Measurements from ENCODE around the gene TOX3.

The TOX3 gene

DNA sequence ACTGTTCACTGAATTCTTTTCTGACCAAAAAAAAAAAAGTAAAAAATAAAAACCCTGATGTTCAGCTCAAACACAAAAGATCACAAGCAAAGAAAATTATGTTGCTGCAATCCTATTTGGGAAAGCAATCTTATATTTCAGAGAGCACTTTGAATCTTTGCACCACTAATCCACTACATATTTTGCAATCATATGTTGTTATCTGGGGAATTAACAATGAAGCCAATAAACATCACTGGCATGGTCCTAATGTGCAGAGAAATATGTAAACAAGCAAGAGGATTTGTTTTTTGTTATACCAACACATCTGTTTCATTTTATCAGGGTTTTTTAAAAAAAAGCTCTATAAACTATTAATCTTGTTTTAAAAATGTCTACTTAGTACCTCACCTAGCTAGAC, 84.1 kb downstream of the TOX3 start:
- Histone ChIP-seq H3K56ac (ENCODE audit: low read length) (no peak overlapping the region), H3K4me3 (ENCODE audit: low read length) (no peak overlapping the region), H3K4me2 (ENCODE audit: low read length) (no peak overlapping the region), H4K5ac (ENCODE audit: low read length) (no peak overlapping the region), H3K79me2 (ENCODE audit: control insufficient read depth, insufficient read depth, low read length) (no peaks in the 10 kb centered on the region), H4K8ac (ENCODE audit: low read depth, low read length) (no peak overlapping the region), H2BK5ac (ENCODE audit: low read length) (no peak overlapping the region), H3K18ac (ENCODE audit: low read length) (no peak overlapping the region), H3K4ac (ENCODE audit: low read depth, low read length) (no peak overlapping the region), H3K27me3 (ENCODE audit: insufficient read depth, low read length, poor library complexity) (no peaks in the 10 kb centered on the region), H3K27ac (ENCODE audit: low read depth, low read length) (no peak overlapping the region), H2BK120ac (ENCODE audit: low read depth, low read length) (no peak overlapping the region), H2AK5ac (ENCODE audit: low read length) (no peak overlapping the region), H3K79me1 (ENCODE audit: low read length) (no peaks in the 10 kb centered on the region), H3K36me3 (ENCODE audit: control insufficient read depth, insufficient read depth, low read length) (no peaks in the 10 kb centered on the region), H3K4me1 (ENCODE audit: control insufficient read depth, low read depth, low read length) (no peaks in the 10 kb centered on the region), H2BK15ac (replicated peaks; ENCODE audit: low read depth) (no peak overlapping the region), H3K9ac (ENCODE audit: low read length) (no peak overlapping the region), H3K23ac (ENCODE audit: low read length) (no peak overlapping the region)
- no peak for DNase-seq

- Histone ChIP-seq H3K36me3 (ENCODE audit: control insufficient read depth, insufficient read depth, low read length) (no peaks in the 10 kb centered on the region), H3K79me1 (ENCODE audit: low read length) (no peaks in the 10 kb centered on the region), H3K18ac (ENCODE audit: low read length) (no peak overlapping the region), H2BK120ac (ENCODE audit: low read depth, low read length) (no peak overlapping the region), H3K4me2 (ENCODE audit: low read length) (no peak overlapping the region), H3K23ac (ENCODE audit: low read length) (no peak overlapping the region), H2BK15ac (replicated peaks; ENCODE audit: low read depth) (no peak overlapping the region), H3K9ac (ENCODE audit: low read length) (no peak overlapping the region), H3K56ac (ENCODE audit: low read length) (no peak overlapping the region), H4K5ac (ENCODE audit: low read length) (no peak overlapping the region), H2AK5ac (ENCODE audit: low read length) (no peak overlapping the region), H3K27me3 (ENCODE audit: insufficient read depth, low read length, poor library complexity) (no peaks in the 10 kb centered on the region), H3K79me2 (ENCODE audit: control insufficient read depth, insufficient read depth, low read length) (no peaks in the 10 kb centered on the region), H3K4me3 (ENCODE audit: low read length) (no peak overlapping the region), H2BK5ac (ENCODE audit: low read length) (no peak overlapping the region), H3K27ac (ENCODE audit: low read depth, low read length) (no peak overlapping the region), H4K8ac (ENCODE audit: low read depth, low read length) (no peak overlapping the region), H3K4ac (ENCODE audit: low read depth, low read length) (no peak overlapping the region), H3K4me1 (ENCODE audit: control insufficient read depth, low read depth, low read length) (no peaks in the 10 kb centered on the region)
- DNase-seq, result no peak
- no CpG with 5 or more reads among the region's 1 CpG for WGBS (ENCODE audit: extremely low coverage, insufficient coverage, low lambda C conversion rate)
Observed at GRCh38 chr16:52460639-52461178, 86.2 kb downstream of the TOX3 start.

DNA sequence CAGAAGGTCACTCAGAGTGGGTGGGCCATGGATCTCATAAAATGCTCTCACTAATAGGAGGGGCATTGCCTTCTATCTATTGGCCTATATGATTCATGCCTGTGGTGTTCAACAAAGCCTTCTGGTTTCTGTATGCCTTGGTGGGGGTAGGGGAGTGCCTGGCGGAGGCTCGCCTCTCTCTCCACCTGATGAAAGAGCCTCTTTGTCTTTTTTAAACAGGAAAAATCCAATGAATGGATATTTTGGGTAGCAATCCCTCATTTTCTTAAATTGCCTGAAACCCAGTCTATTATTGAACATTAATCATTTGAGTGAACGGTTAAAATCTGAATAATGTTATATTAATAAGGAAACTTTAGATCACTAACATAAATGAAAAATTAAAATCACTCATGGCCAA, 90.6 kb downstream of the TOX3 start:
- Histone ChIP-seq H2BK15ac (replicated peaks; ENCODE audit: low read depth) (no peak overlapping the region), H2BK120ac (ENCODE audit: low read depth, low read length) (no peak overlapping the region), H2AK5ac (ENCODE audit: low read length) (no peak overlapping the region), H3K79me2 (ENCODE audit: control insufficient read depth, insufficient read depth, low read length) (no peaks in the 10 kb centered on the region), H3K4me2 (ENCODE audit: low read length) (no peak overlapping the region), H3K56ac (ENCODE audit: low read length) (no peak overlapping the region), H3K27ac (ENCODE audit: low read depth, low read length) (no peak overlapping the region), H3K27me3 (ENCODE audit: insufficient read depth, low read length, poor library complexity) (no peaks in the 10 kb centered on the region), H4K5ac (ENCODE audit: low read length) (no peak overlapping the region), H3K9ac (ENCODE audit: low read length) (no peak overlapping the region), H3K23ac (ENCODE audit: low read length) (no peak overlapping the region), H3K4me3 (ENCODE audit: low read length) (no peak overlapping the region), H3K18ac (ENCODE audit: low read length) (no peak overlapping the region), H2BK5ac (ENCODE audit: low read length) (no peak overlapping the region), H3K79me1 (ENCODE audit: low read length) (no peaks in the 10 kb centered on the region), H4K8ac (ENCODE audit: low read depth, low read length) (no peak overlapping the region), H3K36me3 (ENCODE audit: control insufficient read depth, insufficient read depth, low read length) (no peaks in the 10 kb centered on the region), H3K4me1 (ENCODE audit: control insufficient read depth, low read depth, low read length) (no peaks in the 10 kb centered on the region), H3K4ac (ENCODE audit: low read depth, low read length) (no peak overlapping the region)
- DNase-seq, result peak; percentile 49
- WGBS (ENCODE audit: extremely low coverage, insufficient coverage, low lambda C conversion rate), result no CpG with 5 or more reads among the region's 3 CpGs

DNA sequence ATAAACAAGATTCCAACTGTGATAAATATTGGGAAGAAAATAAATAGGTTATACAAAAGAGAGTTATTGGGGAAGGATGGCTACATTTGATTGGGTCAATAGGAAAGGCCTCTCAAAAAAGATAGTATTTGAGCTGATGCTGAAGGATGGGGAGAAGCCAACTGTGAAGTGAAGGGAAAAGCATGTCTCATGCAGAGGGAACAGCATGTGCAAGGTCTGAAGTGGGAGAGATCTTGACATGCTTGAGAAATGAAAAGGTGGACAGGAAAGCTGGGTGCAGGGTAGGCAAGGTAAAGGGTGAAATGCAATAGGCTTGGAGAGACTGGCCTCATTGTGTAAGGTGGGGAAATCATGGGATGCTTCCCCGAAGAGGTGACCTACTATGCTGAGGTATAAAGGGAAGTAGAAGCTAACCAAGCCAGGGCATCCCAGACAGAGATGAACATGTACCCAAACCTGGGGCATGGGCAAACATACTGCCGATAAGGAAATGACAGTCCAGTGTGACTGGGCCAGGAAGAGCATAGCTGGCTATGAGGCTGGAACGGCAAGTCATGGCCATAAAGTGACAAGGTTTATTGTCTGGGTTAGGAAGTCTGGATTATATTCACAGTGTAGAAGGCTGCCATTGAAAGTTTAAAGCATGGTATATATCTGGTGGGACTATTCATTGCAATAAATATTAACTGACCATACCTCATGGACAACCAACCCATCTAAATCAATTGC, 91.2 kb downstream of the TOX3 start:
- H3K79me1 ChIP-seq (ENCODE audit: low read length), result no peaks in the 10 kb centered on the region
- no peak overlapping the region for H3K18ac ChIP-seq (ENCODE audit: low read length)
- no peak overlapping the region for H2AK5ac ChIP-seq (ENCODE audit: low read length)
- no peak overlapping the region for H2BK15ac ChIP-seq (replicated peaks; ENCODE audit: low read depth)
- H3K56ac ChIP-seq (ENCODE audit: low read length), result no peak overlapping the region
- H3K23ac ChIP-seq (ENCODE audit: low read length), result no peak overlapping the region
- no peak overlapping the region for H3K27ac ChIP-seq (ENCODE audit: low read depth, low read length)
- H2BK120ac ChIP-seq (ENCODE audit: low read depth, low read length), result no peak overlapping the region
- WGBS (ENCODE audit: extremely low coverage, insufficient coverage, low lambda C conversion rate), result no CpG with 5 or more reads among the region's 3 CpGs
- no peak overlapping the region for H4K5ac ChIP-seq (ENCODE audit: low read length)
- DNase-seq, result no peak
- H3K79me2 ChIP-seq (ENCODE audit: control insufficient read depth, insufficient read depth, low read length), result no peaks in the 10 kb centered on the region
- no peak overlapping the region for H2BK5ac ChIP-seq (ENCODE audit: low read length)
- no peaks in the 10 kb centered on the region for H3K27me3 ChIP-seq (ENCODE audit: insufficient read depth, low read length, poor library complexity)
- H3K4me1 ChIP-seq (ENCODE audit: control insufficient read depth, low read depth, low read length), result no peaks in the 10 kb centered on the region
- H3K9ac ChIP-seq (ENCODE audit: low read length), result no peak overlapping the region
- H3K36me3 ChIP-seq (ENCODE audit: control insufficient read depth, insufficient read depth, low read length), result no peaks in the 10 kb centered on the region
- no peak overlapping the region for H3K4ac ChIP-seq (ENCODE audit: low read depth, low read length)
- H3K4me3 ChIP-seq (ENCODE audit: low read length), result no peak overlapping the region
- no peak overlapping the region for H3K4me2 ChIP-seq (ENCODE audit: low read length)
- H4K8ac ChIP-seq (ENCODE audit: low read depth, low read length), result no peak overlapping the region

DNA sequence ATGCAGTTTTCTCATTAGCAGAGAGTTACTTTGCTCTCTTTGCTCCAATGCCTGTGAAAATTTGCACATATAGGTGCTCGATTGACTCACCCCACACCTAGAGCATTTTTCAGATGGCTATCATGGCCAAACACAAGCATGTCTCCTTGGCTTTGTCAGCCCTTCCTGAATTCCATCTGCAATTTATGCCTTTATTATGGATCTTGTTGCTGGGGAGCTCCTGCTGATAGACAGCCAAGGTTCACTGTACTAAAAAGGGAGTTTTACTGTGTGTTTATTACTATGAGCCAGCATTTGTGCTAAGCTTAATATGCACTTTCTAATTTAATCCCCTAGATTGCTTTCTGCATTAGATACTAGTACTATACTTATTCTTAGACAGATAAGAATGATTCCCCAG, 93.3 kb downstream of the TOX3 start:
- H3K79me1 ChIP-seq (ENCODE audit: low read length), result no peaks in the 10 kb centered on the region
- H3K27ac ChIP-seq (ENCODE audit: low read depth, low read length), result no peak overlapping the region
- no peaks in the 10 kb centered on the region for H3K36me3 ChIP-seq (ENCODE audit: control insufficient read depth, insufficient read depth, low read length)
- no peak for DNase-seq
- H3K4me3 ChIP-seq (ENCODE audit: low read length), result no peak overlapping the region
- no peak overlapping the region for H3K56ac ChIP-seq (ENCODE audit: low read length)
- no peaks in the 10 kb centered on the region for H3K27me3 ChIP-seq (ENCODE audit: insufficient read depth, low read length, poor library complexity)
- H3K18ac ChIP-seq (ENCODE audit: low read length), result no peak overlapping the region
- H3K9ac ChIP-seq (ENCODE audit: low read length), result no peak overlapping the region
- no peaks in the 10 kb centered on the region for H3K79me2 ChIP-seq (ENCODE audit: control insufficient read depth, insufficient read depth, low read length)
- WGBS (ENCODE audit: extremely low coverage, insufficient coverage, low lambda C conversion rate), result no CpG with 5 or more reads among the region's 1 CpG
- H3K23ac ChIP-seq (ENCODE audit: low read length), result no peak overlapping the region
- H2BK5ac ChIP-seq (ENCODE audit: low read length), result no peak overlapping the region
- no peak overlapping the region for H2AK5ac ChIP-seq (ENCODE audit: low read length)
- no peak overlapping the region for H2BK15ac ChIP-seq (replicated peaks; ENCODE audit: low read depth)
- H3K4me2 ChIP-seq (ENCODE audit: low read length), result no peak overlapping the region
- H2BK120ac ChIP-seq (ENCODE audit: low read depth, low read length), result no peak overlapping the region
- H3K4me1 ChIP-seq (ENCODE audit: control insufficient read depth, low read depth, low read length), result no peaks in the 10 kb centered on the region
- H4K5ac ChIP-seq (ENCODE audit: low read length), result no peak overlapping the region
- no peak overlapping the region for H3K4ac ChIP-seq (ENCODE audit: low read depth, low read length)
- H4K8ac ChIP-seq (ENCODE audit: low read depth, low read length), result no peak overlapping the region

DNA sequence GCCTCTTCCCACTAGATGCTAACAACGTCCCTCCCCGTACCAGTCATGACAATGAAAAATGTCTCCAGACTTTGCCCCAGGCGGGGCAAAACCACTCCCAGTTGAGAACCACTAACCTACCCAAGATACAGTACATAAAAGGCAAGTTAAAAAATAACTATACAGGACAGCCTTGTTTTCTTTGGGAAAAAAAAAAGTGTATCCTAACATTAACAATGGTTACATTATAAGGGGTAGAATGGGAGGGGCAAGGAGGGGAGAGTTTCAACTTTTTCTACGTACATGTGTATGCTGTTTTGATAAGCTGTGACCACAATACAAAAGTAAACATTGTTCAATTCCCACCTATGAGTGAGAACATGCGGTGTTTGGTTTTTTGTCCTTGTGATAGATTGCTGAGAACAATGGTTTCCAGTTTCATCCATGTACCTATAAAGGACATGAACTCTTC, 94.9 kb downstream of the TOX3 start:
- H4K8ac ChIP-seq (ENCODE audit: low read depth, low read length), result no peak overlapping the region
- no peak overlapping the region for H3K18ac ChIP-seq (ENCODE audit: low read length)
- H4K5ac ChIP-seq (ENCODE audit: low read length), result no peak overlapping the region
- no peak overlapping the region for H3K9ac ChIP-seq (ENCODE audit: low read length)
- H2BK15ac ChIP-seq (replicated peaks; ENCODE audit: low read depth), result no peak overlapping the region
- no peak overlapping the region for H2BK120ac ChIP-seq (ENCODE audit: low read depth, low read length)
- no peak overlapping the region for H2BK5ac ChIP-seq (ENCODE audit: low read length)
- H3K4me2 ChIP-seq (ENCODE audit: low read length), result no peak overlapping the region
- no peak for DNase-seq
- H3K4ac ChIP-seq (ENCODE audit: low read depth, low read length), result no peak overlapping the region
- no peak overlapping the region for H2AK5ac ChIP-seq (ENCODE audit: low read length)
- no peak overlapping the region for H3K27ac ChIP-seq (ENCODE audit: low read depth, low read length)
- H3K79me2 ChIP-seq (ENCODE audit: control insufficient read depth, insufficient read depth, low read length), result no peaks in the 10 kb centered on the region
- no CpG with 5 or more reads among the region's 5 CpGs for WGBS (ENCODE audit: extremely low coverage, insufficient coverage, low lambda C conversion rate)
- H3K4me1 ChIP-seq (ENCODE audit: control insufficient read depth, low read depth, low read length), result no peaks in the 10 kb centered on the region
- H3K27me3 ChIP-seq (ENCODE audit: insufficient read depth, low read length, poor library complexity), result no peaks in the 10 kb centered on the region
- H3K79me1 ChIP-seq (ENCODE audit: low read length), result no peaks in the 10 kb centered on the region
- H3K4me3 ChIP-seq (ENCODE audit: low read length), result no peak overlapping the region
- no peak overlapping the region for H3K56ac ChIP-seq (ENCODE audit: low read length)
- H3K36me3 ChIP-seq (ENCODE audit: control insufficient read depth, insufficient read depth, low read length), result no peaks in the 10 kb centered on the region
- H3K23ac ChIP-seq (ENCODE audit: low read length), result no peak overlapping the region
